ENCODE results near the gene GPRC5C. TPM values are rescaled to one million over a fixed set of nuclear protein-coding genes. Genes with fewer than 3 reads are reported as not detected.

GPRC5C gene
- total RNA-seq, 2 experiments from 2014 or later, result 0.40 to 0.41 TPM

DNA sequence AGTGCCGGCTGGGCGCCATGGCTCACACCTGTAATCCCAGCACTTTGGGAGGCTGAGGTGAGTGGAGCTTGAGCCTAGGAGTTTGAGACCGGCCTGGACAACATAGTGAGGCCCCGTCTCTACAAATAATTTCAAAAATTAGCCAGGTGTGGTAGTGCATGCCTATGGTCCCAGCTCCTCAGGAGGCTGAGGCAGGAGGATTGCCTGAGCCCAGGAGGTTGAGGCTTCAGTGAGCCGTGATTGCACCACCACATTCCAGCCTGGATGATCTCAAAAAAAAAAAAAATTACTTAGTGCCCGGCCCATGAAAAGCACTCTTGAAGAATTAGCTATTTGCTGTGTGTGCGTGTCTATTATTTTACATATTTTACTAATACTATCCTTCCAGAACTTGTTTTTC is 9.6 kb downstream of the GPRC5C start:
- no peaks in the 10 kb centered on the region for H3K4me1 Mint-ChIP-seq (ENCODE audit: low read depth)
- CTCF ChIA-PET, result interaction anchor here (1.0 to 1.2 kb wide), 2 partner anchors 37 to 62 kb away, joined by 4 read pairs; no protein-coding TSS in a partner anchor
- H3K4me3 Mint-ChIP-seq, result no peak overlapping the region
- peaks cover 5% of the 10 kb centered on the region for H3K36me3 Mint-ChIP-seq
- H3K27ac Mint-ChIP-seq, result no peak overlapping the region
- intact Hi-C loops (cut with micrococcal nuclease), result no loop called here
- H3K9me3 Mint-ChIP-seq, result peaks cover 25% of the 10 kb centered on the region
- POLR2A ChIA-PET, result no interaction called here
- DNase-seq, result no peak
- peaks cover 6% of the 10 kb centered on the region for H3K27me3 Mint-ChIP-seq

DNA sequence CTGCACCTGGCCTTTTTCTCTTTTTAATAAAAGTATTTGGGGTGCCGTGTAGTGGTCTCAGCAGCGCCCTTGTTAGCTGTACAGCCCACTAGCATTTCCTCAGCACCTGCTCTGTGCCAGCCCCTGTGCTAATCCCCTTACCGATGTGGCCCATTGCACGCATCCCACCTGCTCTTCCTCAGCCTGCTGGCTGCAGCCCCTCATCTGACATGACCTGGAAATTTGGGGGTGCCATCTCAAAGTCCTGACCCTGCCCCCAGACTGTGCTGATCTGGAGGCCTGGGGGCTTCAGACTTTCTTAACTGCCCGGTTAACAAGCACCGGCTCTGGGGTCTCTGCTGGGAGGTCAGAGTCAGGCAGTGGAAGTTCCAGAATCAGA is 10.4 kb downstream of the GPRC5C start:
- Mint-ChIP-seq H3K36me3 (peaks cover 3% of the 10 kb centered on the region), H3K4me3 (no peak overlapping the region), H3K9me3 (peaks cover 19% of the 10 kb centered on the region), H3K4me1 (ENCODE audit: low read depth) (no peaks in the 10 kb centered on the region), H3K27ac (no peak overlapping the region), H3K27me3 (peaks cover 4% of the 10 kb centered on the region)
- DNase-seq, result no peak
- POLR2A ChIA-PET, result no interaction called here
- CTCF ChIA-PET, result interaction anchor here (1.2 kb wide), 1 partner anchor 36 kb away, joined by 4 read pairs; no protein-coding TSS in a partner anchor
- intact Hi-C loops (cut with micrococcal nuclease), result no loop called here

DNA sequence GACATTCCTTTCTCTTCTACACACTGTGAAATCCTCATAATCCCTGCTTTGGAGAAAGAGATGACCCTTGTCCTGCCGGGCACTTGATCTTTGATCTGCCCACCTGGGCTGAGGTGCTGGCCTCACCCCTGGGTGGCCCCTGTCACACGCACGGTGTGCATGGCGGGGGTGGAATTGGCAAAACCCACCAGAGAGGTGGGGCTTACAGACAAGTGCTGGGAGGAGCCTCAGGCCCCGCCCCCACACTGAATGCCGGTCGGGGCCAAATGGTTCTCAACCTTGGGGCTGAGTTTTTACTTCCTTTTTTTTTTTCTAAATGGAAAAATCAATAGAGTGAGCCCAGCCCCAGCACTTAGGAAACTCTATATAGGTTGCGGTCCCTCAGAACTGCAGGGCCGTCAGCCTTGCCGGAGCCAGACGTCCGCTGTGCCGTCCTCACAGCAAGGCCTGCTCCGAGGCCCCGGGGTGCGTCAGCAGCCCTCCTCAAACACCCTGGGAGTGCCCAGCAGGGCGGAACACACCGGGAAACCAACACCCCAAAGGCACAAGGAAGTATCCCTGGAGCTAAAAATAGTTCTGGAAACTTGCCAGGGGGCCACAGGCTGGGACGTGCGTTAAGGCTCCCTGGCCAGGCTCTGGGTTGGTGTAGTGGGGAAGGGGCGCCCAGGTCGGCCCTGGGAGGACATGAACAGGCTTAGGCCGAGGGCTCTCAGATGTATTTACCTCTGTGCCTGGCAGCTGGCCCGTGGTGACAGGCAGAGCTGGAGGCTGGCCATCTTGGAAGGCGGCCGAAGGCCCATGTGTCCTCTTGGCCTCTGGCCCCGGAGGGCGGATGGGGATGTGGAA is 11.0 kb downstream of the GPRC5C start:
- intact Hi-C loops (cut with micrococcal nuclease), result no loop called here
- no peak for DNase-seq
- H3K27me3 Mint-ChIP-seq, result peaks cover 4% of the 10 kb centered on the region
- H3K27ac Mint-ChIP-seq, result no peak overlapping the region
- CTCF ChIA-PET, result interaction anchor here (0.6 to 4.3 kb wide), 4 partner anchors 14 to 79 kb away, joined by 3 to 18 read pairs (median 9); partner anchors contain the start of gene GPR142
- peaks cover 3% of the 10 kb centered on the region for H3K36me3 Mint-ChIP-seq
- H3K9me3 Mint-ChIP-seq, result peaks cover 14% of the 10 kb centered on the region
- POLR2A ChIA-PET, result no interaction called here
- no peak overlapping the region for H3K4me3 Mint-ChIP-seq
- H3K4me1 Mint-ChIP-seq (ENCODE audit: low read depth), result no peaks in the 10 kb centered on the region

DNA sequence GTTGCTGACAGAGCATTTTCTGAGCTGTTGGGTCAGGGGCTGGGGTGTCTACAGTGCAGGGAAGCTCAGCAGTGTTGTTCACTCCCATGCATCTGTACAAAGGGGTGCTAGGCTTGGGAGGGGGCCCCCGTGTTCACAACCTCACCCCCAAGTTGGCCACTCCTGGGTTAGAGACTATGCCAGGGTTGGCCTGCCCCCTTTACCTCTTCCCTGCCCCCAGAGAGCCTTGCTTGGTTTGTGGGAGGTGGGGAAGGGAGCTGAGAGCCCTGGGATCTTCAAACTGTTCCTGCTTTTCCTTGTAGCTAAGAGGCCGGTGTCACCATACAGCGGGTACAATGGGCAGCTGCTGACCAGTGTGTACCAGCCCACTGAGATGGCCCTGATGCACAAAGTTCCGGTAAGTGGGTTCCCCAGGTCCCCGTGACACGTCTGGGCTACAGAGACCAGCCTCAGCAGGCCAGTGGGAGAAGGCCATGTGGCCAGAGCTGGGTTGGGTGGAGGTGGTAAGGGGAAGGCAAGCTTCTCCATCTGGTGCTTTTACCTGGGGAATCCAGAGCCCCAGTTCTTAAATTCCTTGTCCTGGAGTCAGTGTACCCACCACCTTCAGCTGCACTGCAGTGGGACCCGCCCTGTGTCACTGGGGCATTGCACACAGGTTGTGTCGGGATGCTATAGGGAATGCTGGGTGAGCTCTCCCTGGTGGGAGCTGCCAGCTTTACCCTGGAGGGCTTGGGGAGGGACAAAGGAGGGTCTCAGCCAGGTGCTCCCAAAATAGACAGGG is 11.8 kb downstream of the GPRC5C start:
- POLR2A ChIA-PET, result no interaction called here
- peaks cover 9% of the 10 kb centered on the region for H3K9me3 Mint-ChIP-seq
- H3K27me3 Mint-ChIP-seq, result peaks cover 4% of the 10 kb centered on the region
- H3K27ac Mint-ChIP-seq, result no peak overlapping the region
- H3K4me1 Mint-ChIP-seq (ENCODE audit: low read depth), result no peaks in the 10 kb centered on the region
- CTCF ChIA-PET, result interaction anchor here (0.6 to 4.3 kb wide), 4 partner anchors 13 to 79 kb away, joined by 3 to 18 read pairs (median 9); partner anchors contain the start of gene GPR142
- H3K4me3 Mint-ChIP-seq, result no peak overlapping the region
- intact Hi-C loops (cut with micrococcal nuclease), result no loop called here
- H3K36me3 Mint-ChIP-seq, result peaks cover 3% of the 10 kb centered on the region
- no peak for DNase-seq

DNA sequence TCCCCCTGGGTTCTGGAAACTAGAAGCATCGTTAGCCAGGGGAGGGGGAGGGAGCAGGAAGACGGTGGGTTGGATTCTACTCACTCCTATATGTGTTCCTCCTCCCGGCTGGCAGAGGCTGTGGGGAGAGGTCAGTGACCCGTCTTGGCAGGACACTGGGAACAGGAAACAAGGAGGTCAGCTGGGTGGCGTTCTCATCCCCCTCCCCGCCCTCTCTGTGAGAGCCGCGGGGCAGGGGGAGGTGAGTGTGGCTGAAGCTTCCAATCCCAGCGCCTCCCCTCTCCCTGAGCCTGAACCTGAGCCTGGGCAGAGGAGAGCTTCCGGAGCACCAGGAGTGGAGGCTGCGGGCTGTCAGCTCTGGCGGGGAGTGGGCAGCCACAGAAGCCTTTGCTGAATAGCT is 12.5 kb downstream of the GPRC5C start:
- no peak overlapping the region for H3K4me3 Mint-ChIP-seq
- H3K27me3 Mint-ChIP-seq, result peaks cover 4% of the 10 kb centered on the region
- H3K36me3 Mint-ChIP-seq, result peaks cover 3% of the 10 kb centered on the region
- intact Hi-C loops (cut with micrococcal nuclease), result no loop called here
- no peak for DNase-seq
- CTCF ChIA-PET, result interaction anchor here (1.1 to 4.3 kb wide), 4 partner anchors 10 to 76 kb away, joined by 3 to 18 read pairs (median 11); partner anchors contain the start of gene GPR142
- H3K9me3 Mint-ChIP-seq, result peaks cover 2% of the 10 kb centered on the region
- no peaks in the 10 kb centered on the region for H3K4me1 Mint-ChIP-seq (ENCODE audit: low read depth)
- H3K27ac Mint-ChIP-seq, result no peak overlapping the region
- POLR2A ChIA-PET, result no interaction called here

DNA sequence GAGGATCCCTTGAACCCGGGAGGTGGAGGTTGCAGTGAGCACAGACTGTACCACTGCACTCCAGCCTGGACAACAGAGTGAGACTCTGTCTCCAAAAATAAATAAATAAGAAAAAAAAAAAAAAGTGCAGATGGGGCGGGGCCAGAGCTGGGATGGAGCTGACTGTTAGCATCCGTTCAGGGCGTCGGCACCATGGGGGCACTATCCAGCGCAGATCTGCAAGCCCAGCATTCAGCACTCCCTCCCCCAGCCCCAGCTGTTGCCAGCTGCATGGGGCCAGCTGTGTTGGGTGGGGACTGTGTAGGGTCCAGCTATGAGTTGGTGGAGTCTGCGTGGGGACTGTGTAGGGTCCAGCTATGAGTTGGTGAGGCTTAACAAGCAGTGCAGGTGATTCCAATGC is 13.3 kb downstream of the GPRC5C start:
- H3K4me3 Mint-ChIP-seq, result no peak overlapping the region

DNA sequence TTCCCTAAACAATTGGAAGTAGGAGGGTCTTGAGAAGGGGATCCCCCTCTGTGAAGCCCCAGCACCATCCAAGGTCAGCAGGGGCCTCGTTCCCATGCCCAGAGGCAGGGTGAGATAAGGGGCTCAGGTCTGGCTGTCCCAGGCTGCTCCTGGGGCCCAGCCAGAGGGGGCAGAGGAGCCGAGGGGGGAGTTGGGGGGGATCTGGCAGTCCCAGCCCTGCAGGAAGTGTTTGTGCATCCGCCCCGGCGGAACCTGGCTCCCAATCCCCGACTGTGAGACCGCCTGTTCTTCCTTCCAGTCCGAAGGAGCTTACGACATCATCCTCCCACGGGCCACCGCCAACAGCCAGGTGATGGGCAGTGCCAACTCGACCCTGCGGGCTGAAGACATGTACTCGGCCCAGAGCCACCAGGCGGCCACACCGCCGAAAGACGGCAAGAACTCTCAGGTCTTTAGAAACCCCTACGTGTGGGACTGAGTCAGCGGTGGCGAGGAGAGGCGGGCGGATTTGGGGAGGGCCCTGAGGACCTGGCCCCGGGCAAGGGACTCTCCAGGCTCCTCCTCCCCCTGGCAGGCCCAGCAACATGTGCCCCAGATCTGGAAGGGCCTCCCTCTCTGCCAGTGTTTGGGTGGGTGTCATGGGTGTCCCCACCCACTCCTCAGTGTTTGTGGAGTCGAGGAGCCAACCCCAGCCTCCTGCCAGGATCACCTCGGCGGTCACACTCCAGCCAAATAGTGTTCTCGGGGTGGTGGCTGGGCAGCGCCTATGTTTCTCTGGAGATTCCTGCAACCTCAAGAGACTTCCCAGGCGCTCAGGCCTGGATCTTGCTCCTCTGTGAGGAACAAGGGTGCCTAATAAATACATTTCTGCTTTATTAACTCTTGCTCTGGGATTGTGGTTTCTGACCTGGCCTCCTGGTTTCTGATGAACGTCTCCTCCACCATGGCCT is 14.9 kb downstream of the GPRC5C start:
- Mint-ChIP-seq H3K4me3 (no peak overlapping the region), H3K27ac (no peak overlapping the region), H3K36me3 (no peaks in the 10 kb centered on the region), H3K27me3 (no peaks in the 10 kb centered on the region), H3K4me1 (ENCODE audit: low read depth) (no peaks in the 10 kb centered on the region), H3K9me3 (no peaks in the 10 kb centered on the region)
- intact Hi-C loops (cut with micrococcal nuclease), result no loop called here
- DNase-seq, result peak; percentile 64
- POLR2A ChIA-PET, result no interaction called here
- CTCF ChIA-PET, result interaction anchor here (0.7 to 4.3 kb wide), 5 partner anchors 9 to 79 kb away, joined by 3 to 18 read pairs (median 6); no protein-coding TSS in a partner anchor

More for the DNA sequence above, 13.3 kb downstream of the GPRC5C start:
- no peak overlapping the region for H3K27ac Mint-ChIP-seq
- H3K9me3 Mint-ChIP-seq, result no peaks in the 10 kb centered on the region
- intact Hi-C loops (cut with micrococcal nuclease), result no loop called here
- no peaks in the 10 kb centered on the region for H3K4me1 Mint-ChIP-seq (ENCODE audit: low read depth)
- ChIA-PET POLR2A (interaction anchor here (0.6 kb wide), 1 partner anchor 172 kb away, joined by 3 read pairs; no protein-coding TSS in a partner anchor), CTCF (interaction anchor here (1.1 to 4.3 kb wide), 6 partner anchors 9 to 77 kb away, joined by 3 to 18 read pairs (median 6); partner anchors contain the start of gene GPR142)
- no peak for DNase-seq
- H3K36me3 Mint-ChIP-seq, result peaks cover under 1% of the 10 kb centered on the region
- H3K27me3 Mint-ChIP-seq, result peaks cover 3% of the 10 kb centered on the region

DNA sequence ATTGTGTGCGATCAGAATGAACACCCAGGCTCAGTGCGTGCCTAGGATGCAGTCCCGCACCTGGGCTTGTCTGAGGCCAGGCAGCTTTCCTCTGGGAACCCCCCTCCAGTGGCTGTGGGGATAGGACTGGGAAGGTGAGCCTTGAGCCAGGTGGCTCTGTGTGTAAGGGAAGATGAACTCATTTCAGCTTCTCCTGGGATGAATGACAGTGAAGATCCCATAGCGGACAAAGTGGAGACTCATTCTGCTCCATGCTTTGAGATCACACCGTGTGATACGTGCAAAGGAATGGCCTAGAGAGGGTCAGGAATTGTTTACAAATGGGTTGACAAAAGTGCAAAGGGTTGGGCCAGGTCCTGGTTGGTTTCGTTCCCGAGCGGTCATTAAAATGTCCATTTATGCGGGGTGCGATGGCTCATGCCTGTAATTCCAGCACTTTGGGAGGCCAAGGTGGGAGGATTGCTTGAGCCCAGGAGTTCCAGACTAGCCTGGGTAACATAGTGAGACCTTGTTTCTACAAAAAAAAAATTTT is 15.8 kb downstream of the GPRC5C start:
- Mint-ChIP-seq H3K4me1 (ENCODE audit: low read depth) (peaks cover 3% of the 10 kb centered on the region), H3K27me3 (peaks cover 1% of the 10 kb centered on the region), H3K36me3 (no peaks in the 10 kb centered on the region), H3K27ac (no peak overlapping the region), H3K4me3 (no peak overlapping the region), H3K9me3 (no peaks in the 10 kb centered on the region)
- intact Hi-C loops (cut with micrococcal nuclease), result no loop called here
- no peak for DNase-seq
- CTCF ChIA-PET, result interaction anchor here (0.7 to 2.0 kb wide), 4 partner anchors 9 to 80 kb away, joined by 3 to 11 read pairs (median 4); no protein-coding TSS in a partner anchor
- POLR2A ChIA-PET, result no interaction called here

DNA sequence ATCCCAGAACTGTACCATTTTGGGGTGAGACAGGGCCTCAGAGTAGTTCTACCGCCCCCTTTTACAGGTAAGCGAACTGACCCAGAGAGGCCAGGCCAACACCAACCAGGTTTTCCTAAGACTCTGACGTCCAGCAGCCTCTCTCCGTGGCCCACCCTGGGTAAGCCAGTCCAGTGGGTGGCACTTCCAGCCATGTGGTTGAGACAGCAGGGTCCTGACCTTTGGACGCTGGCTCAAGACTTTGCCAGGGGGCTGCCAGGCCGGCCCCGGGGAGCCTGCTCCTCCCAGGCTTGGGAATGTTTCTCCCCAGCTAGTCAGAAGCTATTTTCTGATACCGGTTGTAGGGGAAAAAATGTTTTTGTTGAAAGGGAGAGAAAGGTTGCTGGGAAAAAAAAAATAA is 16.9 kb downstream of the GPRC5C start:
- Mint-ChIP-seq H3K27ac (no peak overlapping the region), H3K4me1 (ENCODE audit: low read depth) (peaks cover 6% of the 10 kb centered on the region), H3K27me3 (peaks cover 3% of the 10 kb centered on the region), H3K36me3 (no peaks in the 10 kb centered on the region), H3K9me3 (no peaks in the 10 kb centered on the region), H3K4me3 (no peak overlapping the region)
- CTCF ChIA-PET, result interaction anchor here (1.8 to 2.0 kb wide), 3 partner anchors 9 to 69 kb away, joined by 6 to 11 read pairs (median 8); no protein-coding TSS in a partner anchor
- intact Hi-C loops (cut with micrococcal nuclease), result no loop called here
- POLR2A ChIA-PET, result no interaction called here
- no peak for DNase-seq

DNA sequence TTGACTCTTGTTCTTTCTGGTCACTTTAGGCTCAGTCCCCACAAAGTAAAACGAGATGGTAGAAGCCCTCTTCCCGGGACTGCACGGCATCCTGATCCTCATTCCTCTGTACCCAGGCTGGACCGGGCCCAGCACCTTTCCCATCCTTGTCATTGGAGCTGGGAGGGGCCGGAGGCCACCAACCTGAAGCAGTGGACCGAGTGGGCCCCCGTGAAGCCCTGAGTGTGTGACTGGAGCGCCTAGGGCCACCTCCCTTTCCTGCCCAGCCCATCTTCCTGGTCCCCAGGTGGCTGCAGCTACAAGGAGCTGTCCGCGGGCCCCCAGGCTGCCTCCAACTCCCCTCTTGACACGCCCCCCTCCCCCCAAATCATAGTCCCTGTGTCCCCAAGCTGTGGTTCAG is 17.4 kb downstream of the GPRC5C start:
- no peak for DNase-seq
- Mint-ChIP-seq H3K4me1 (ENCODE audit: low read depth) (peaks cover 6% of the 10 kb centered on the region), H3K27ac (no peak overlapping the region), H3K9me3 (no peaks in the 10 kb centered on the region), H3K36me3 (no peaks in the 10 kb centered on the region), H3K4me3 (no peak overlapping the region), H3K27me3 (peaks cover 3% of the 10 kb centered on the region)
- POLR2A ChIA-PET, result no interaction called here
- CTCF ChIA-PET, result interaction anchor here (1.8 kb wide), 1 partner anchor 70 kb away, joined by 8 read pairs; no protein-coding TSS in a partner anchor
- intact Hi-C loops (cut with micrococcal nuclease), result no loop called here

DNA sequence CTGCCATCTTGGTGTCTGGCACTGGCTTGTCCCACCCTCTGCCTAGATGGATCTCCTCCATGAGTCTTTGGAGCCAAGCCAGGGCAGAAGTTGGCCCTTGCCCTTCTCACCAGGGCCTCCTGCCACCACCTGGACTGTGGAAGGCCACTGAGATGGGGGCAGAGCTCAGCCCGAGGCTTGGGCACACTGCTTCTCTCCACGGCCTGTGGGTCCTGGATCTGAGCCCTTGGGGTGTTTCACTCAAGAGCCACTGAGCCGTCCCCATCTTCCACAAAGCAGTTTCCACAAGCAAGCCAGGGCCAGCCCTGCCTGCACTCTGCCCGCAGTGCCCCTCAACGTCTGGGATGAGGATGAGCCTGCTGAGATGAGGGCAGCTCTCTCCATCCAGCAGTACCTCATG is 17.9 kb downstream of the GPRC5C start:
- POLR2A ChIA-PET, result no interaction called here
- H3K4me1 Mint-ChIP-seq (ENCODE audit: low read depth), result peaks cover 8% of the 10 kb centered on the region
- no peak for DNase-seq
- H3K27ac Mint-ChIP-seq, result no peak overlapping the region
- no peaks in the 10 kb centered on the region for H3K36me3 Mint-ChIP-seq
- intact Hi-C loops (cut with micrococcal nuclease), result no loop called here
- H3K27me3 Mint-ChIP-seq, result peaks cover 3% of the 10 kb centered on the region
- no peaks in the 10 kb centered on the region for H3K9me3 Mint-ChIP-seq
- H3K4me3 Mint-ChIP-seq, result no peak overlapping the region
- CTCF ChIA-PET, result interaction anchor here (1.8 kb wide), 1 partner anchor 70 kb away, joined by 8 read pairs; no protein-coding TSS in a partner anchor
